Ammon's horn (tissue), 1 donor: ENCODE results near the gene CST6.
A peak's percentile ranks its signal among the peaks of the same experiment; 100 is the strongest.
"Not testable (repeated sequence)": the region's sequence is repeated elsewhere in the genome, so short reads cannot be mapped to it uniquely, and the experiment has no call there.

ENCODE experiments used
- DNase-seq: peaks from one replicate; pipeline ENCODE4 v3.0.0-alpha.2; 2016; ENCODE audit warnings: low spot score

The CST6 gene

GRCh38 chr11:65983589-65983987, 28.2 kb upstream of the CST6 start:
- no peak for DNase-seq

- DNase-seq, result no peak
Measured at GRCh38 chr11:65987336-65987735, 24.5 kb upstream of the CST6 start.

DNA sequence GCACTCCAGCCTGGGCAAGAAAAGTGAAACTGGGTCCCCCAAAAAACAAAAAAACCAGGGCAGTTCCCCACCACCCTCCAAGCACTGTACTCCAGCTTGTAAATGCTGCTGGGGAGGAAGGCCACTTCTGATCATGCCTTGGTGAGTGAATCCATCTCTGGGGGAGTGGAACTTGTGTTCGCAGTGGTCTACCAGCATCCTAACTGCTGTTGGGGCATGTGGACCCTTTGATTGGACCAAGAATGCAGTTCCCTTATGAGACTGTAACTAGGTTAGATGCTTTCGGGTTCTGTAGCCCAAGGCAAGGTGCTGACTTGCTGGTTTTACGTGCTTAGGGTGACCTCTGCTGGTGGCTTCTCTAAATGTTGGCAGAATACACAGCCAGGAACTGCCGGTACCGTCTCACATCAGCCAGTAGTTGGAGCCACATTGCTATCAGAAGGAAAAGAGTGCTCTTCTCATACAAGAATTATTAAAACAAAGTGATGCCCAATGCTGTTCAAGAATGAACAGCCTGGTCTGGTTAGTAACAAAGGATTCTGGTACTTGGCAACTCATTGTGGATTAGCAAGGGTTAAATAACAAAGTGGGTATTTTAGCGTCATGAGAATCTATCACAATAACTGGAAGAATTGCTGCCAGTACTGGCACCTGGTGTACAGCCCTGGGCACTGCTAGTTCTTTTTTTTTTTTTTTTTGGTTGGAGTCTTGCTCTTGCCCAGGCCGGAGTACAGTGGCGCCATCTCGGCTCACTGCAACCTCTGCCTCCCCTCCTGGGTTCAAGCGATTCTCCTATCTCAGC, 22.8 kb upstream of the CST6 start:
- DNase-seq, result peak; percentile 98

DNA sequence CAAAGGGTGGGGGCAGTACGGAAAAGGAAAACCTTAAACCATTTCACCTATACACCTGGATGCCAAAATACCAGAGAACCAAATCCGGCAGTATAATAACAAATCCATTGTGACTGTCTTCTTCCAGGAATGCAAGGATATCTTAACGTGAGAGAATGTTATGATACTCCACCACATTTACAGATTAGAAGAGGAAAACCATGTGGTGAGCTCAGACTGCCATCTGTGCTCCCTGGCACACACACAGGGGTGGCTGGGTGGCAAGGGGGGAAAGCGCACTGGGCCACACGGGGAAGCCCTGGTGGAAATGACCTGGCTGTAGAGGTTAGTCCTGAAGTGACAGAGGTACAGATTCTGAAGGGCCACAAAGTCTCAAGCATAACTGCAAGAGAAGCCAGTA, 19.8 kb upstream of the CST6 start:
- DNase-seq, result no peak

DNA sequence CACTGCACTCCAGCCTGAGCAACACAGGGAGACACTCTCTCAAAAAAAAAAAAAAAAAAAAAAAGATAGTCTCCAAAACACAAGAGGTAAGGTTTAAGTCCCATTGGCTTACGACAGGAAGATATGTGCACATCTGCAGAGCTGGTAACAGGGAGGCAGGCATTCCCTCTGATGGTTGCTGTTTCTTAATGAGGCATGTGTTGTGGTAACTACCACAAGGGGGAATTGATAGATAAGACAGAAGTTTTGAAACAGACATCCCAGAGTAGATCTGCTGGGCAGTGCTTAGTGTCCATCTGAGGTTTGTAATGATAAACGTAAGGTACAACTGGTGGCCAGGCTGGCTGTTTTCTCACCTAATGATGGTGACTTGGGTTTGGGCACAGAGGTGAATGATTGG, 14.5 kb upstream of the CST6 start:
- DNase-seq, result no peak

- peak; percentile 97 for DNase-seq
Measured at GRCh38 chr11:66001942-66002647, 9.7 kb upstream of the CST6 start, which contains the start of the genes BANF1 and EIF1AD. TSS of gene BANF1 (plus strand) at chr11:66002503. CDS start at chr11:66003251, 748 bp downstream. TSS of gene EIF1AD (minus strand) at chr11:66002157. CDS start at chr11:66000389, 1,768 bp downstream.

DNA sequence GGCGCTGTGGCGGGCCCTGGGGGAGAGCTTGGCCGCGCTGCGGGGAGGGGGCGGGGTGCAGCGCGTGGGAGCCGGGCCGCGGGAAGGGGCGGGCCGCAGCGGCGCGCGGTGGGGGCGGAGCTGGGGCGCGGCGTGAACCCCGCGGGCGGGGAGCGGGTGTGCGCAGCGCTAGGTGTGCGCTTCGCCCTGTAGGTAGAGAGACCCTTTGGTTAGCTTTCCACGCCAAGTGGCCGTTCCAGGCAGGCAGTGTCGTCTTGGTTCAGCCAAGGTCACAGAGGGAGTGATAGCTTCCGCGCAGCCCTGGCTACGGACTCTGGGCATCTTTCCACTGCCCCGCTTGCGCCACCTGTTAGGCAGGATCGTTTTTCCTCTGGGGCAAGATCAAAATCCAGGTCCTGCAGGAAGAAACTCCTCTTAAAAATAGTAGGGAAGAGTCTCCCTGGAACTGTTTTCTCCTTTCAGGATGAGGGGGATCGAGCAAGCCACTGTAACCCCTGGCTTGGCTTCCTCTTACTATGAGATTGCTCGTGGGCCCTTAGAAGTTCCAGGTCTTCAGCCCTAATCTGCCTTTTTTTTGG, 9.1 kb upstream of the CST6 start:
- DNase-seq, result peak; percentile 73

GRCh38 chr11:66003291-66003690, 8.5 kb upstream of the CST6 start:
- DNase-seq, result no peak

DNA sequence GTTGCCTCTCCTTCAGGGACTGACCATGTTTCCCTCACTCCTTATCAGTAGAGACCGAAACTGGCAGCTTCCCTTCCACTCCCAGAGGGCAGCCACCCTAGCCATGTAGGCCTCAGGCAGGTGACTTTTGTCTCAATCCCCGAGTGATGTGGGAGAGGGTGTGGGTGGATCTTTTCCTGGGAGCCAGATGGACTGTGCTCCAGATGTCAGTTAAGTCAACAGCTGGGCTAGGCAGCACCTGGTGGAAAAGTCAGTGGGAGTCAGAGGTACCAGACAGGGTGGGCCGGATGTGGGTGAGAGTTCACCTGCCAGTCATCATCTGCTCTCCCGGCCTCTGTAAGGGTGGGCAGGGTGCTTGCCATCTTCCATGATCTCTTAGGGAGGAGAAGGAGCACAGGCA, 7.6 kb upstream of the CST6 start:
- DNase-seq, result no peak

DNA sequence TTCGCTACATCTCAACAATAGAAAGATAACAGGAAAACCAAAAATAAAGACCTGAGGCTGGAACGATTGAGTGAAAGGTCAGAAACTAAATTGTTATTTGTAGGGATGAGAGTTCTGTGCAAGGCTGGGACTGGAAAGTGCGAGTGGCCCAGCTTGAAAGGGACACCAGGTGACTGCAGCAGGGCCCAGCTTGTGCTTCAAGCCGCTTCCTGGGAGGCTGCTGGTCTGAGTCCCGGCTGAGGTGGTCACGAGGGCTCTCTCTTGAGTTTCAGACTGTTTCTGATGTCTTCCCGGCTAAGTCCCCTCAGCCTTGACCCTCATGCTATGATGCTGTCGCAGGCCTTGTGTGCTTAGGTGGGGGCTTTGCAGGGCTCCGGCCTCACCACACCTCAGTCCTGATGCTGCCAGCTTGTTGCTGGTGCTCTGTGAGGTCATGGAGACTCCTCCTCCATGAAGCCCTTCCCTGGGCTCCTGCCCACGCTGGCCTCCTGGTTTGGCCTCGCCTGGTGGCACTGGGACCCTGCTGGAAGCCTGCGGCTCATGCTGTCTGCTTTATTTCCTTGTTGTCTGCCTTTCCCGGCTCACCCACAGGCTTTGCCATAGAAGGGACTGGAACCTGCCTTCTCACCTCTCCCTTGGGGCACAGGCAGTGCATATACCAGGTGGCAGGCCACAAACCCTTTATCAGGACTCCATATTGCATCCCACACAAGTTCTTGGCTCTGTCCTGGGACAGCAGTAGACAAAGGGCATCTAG, 5.5 kb upstream of the CST6 start:
- DNase-seq, result no peak

- no peak for DNase-seq
Measured at GRCh38 chr11:66006891-66007176, 5.0 kb upstream of the CST6 start.

- DNase-seq, result no peak
Measured at GRCh38 chr11:66007201-66007634, 4.6 kb upstream of the CST6 start.

- DNase-seq, result no peak
Measured at GRCh38 chr11:66008095-66008467, 3.7 kb upstream of the CST6 start.

GRCh38 chr11:66008468-66009101, 3.2 kb upstream of the CST6 start:
- DNase-seq, result no peak

GRCh38 chr11:66010036-66010435, 1.8 kb upstream of the CST6 start:
- DNase-seq, result not testable (repeated sequence)

DNA sequence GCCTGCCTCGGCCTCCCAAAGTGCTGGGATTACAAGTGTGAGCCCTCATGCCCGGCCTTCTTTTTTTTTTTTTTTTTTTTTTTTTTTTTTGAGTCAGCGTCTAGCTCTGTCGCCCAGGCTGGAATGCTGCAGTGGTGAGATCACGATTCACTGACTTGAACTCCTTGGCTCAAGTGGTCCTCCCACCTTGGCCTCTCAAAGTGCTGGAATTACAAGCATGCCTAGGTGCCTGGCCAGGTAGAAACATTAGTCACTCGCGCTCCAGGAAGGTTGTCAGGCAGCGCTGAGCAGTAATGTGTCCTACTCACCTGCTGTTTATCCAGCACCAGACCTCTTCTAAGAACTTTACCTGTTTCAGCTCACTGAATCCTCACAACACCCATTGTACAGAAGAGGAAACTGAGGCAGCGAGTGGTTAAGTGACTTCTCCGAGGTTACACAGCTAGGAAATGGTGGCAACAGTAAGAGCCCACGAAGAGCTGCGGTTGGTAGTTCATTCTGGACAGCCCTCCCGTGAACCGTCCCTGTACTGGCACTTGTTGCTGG, 496 bp upstream of the CST6 start:
- no peak for DNase-seq

- no peak for DNase-seq
Measured at GRCh38 chr11:66012371-66012945, 650 bp downstream of the CST6 start.

- DNase-seq, result peak; percentile 16
Measured at GRCh38 chr11:66012946-66013761, 1.3 kb downstream of the CST6 start.

- DNase-seq, result no peak
Measured at GRCh38 chr11:66013762-66014100, 1.9 kb downstream of the CST6 start.

- no peak for DNase-seq
Measured at GRCh38 chr11:66014804-66015453, 3.1 kb downstream of the CST6 start.
